Sigmoid colon (tissue), 7 donors: Measurements from ENCODE around the gene AVPR1A. TPM values are rescaled to one million over a fixed set of nuclear protein-coding genes. Genes with fewer than 3 reads are reported as not detected.

Experiments
- DNase-seq: peaks from one replicate; pipeline ENCODE4 v3.0.0-alpha.2; 2019
- H3K27ac ChIP-seq, 4 donors: fragments of 200-600 bp; sonication (generic); one replicate each; pipeline ENCODE4 v1.5.1; 2016 to 2019; ENCODE audit warnings: mild to moderate bottlenecking in 1 of 4
- H3K27me3 ChIP-seq, 3 donors: fragments of 200-600 bp; sonication (generic); one replicate each; pipeline ENCODE4 v1.5.1; 2019; ENCODE audit warnings: mild to moderate bottlenecking in 1 of 3
- H3K36me3 ChIP-seq, 4 donors: fragments of 200-600 bp; sonication (generic); one replicate each; pipeline ENCODE4 v1.5.1; 2016 to 2019
- H3K4me1 ChIP-seq, 4 donors: fragments of 200-600 bp; sonication (generic); one replicate each; pipeline ENCODE4 v1.5.1; 2017 to 2019
- H3K4me3 ChIP-seq, 4 donors: fragments of 200-600 bp; sonication (generic); one replicate each; pipeline ENCODE4 v1.5.1; 2017 to 2019; ENCODE audit warnings: mild to moderate bottlenecking in 2 of 4, moderate library complexity in 1 of 4
- H3K9me3 ChIP-seq, 4 donors: fragments of 200-600 bp in 3 of 4; sonication (generic) in 3 of 4; one replicate each; pipeline versions ENCODE4 v1.5.1 to v1.6.1; 2013 to 2019
- CTCF ChIP-seq, 4 experiments: fragments of 450-650 bp in 3 of 4; fragments of 200-600 bp in 1 of 4; IDR thresholded peaks; one replicate each; pipeline ENCODE4 v1.5.1; 2016 to 2019; ENCODE audit warnings: antibody characterized with exemption in 4 of 4, mild to moderate bottlenecking in 3 of 4, moderate library complexity in 2 of 4
- EP300 ChIP-seq, 4 donors: sonication (generic); formaldehyde crosslinking; IDR thresholded peaks; one replicate each; pipeline ENCODE4 v1.6.1; 2017; ENCODE audit warnings: antibody characterized with exemption in 4 of 4
- POLR2A ChIP-seq, 2 donors: fragments of 450-650 bp; IDR thresholded peaks; one replicate each; pipeline ENCODE4 v1.6.1; 2016; ENCODE audit warnings: antibody characterized with exemption in 2 of 2, mild to moderate bottlenecking in 2 of 2, moderate library complexity in 2 of 2
- POLR2AphosphoS5 ChIP-seq, 4 donors: sonication (generic); formaldehyde crosslinking; IDR thresholded peaks; one replicate each; pipeline ENCODE4 v1.6.1; 2017; ENCODE audit warnings: antibody characterized with exemption in 4 of 4
- WGBS, 2 donors: extraction: QIAGEN DNeasy Blood & Tissue Kit; methylation state at CpG; one replicate each; pipeline ENCODE4 v1.1.7; 2013; 5-methylcytosine and 5-hydroxymethylcytosine counted together
- intact Hi-C: fragments of 100-400 bp; cut with DNase I; formaldehyde crosslinking; loops from one replicate; pipeline ENCODE4 v1.15.1; 2023
- polyA plus RNA-seq, 3 donors: library from polyadenylated mRNA; stranded (reverse); fragments of 200-250 nt; gene quantifications; one replicate each; pipeline ENCODE4 v1.2.3, GENCODE V29; 2013
- total RNA-seq, 4 donors: library from RNA; depleted of rRNA; stranded (reverse); fragments of >200 nt; gene quantifications; one replicate each; pipeline ENCODE4 v1.1.0, GENCODE V29; 2016
- donor health status: healthy with polysubstance abuse.
- donor health status: Bipolar disorder and iron deficiency.
- donor health status: healthy.

AVPR1A gene
- total and polyA plus RNA-seq, 7 donors: 0.23 to 6.6 (median 3.0) TPM; not detected in 1

GRCh38 chr12:63151623-63152320 lies 771 bp upstream of the AVPR1A start:
- no peak for DNase-seq
- WGBS, 2 donors: 2% methylated on average over 26 of the region's 26 CpGs
- Histone ChIP-seq H3K36me3 (no peaks in the 10 kb centered on the region), H3K27me3 (peaks cover 20 to 81% (median 29%) of the 10 kb centered on the region in 3 donors), H3K27ac (peak overlapping the region in 1 of 4 donors; percentile 27), H3K9me3 (no peaks in the 10 kb centered on the region), H3K4me1 (peaks cover 0 to 28% (median 22%) of the 10 kb centered on the region in 4 donors), H3K4me3 (peak overlapping the region in 3 of 4 donors; percentile 31 to 41 (median 40))
- TF ChIP-seq CTCF (IDR thresholded peaks at IDR 0.05): peak in 3 of 4 experiments; percentile 22 to 42 (median 39)
- TF ChIP-seq EP300 (IDR thresholded peaks at IDR 0.05): no peak
- intact Hi-C loops: no loop called here

- Histone ChIP-seq H3K27ac (peak overlapping the region in 2 of 4 donors; percentile 39 to 49), H3K36me3 (no peaks in the 10 kb centered on the region), H3K27me3 (peaks cover 20 to 74% (median 29%) of the 10 kb centered on the region in 3 donors), H3K4me1 (peaks cover 0 to 28% (median 22%) of the 10 kb centered on the region in 4 donors), H3K9me3 (no peaks in the 10 kb centered on the region), H3K4me3 (peak overlapping the region; percentile 4 to 41 (median 36))
- TF ChIP-seq POLR2AphosphoS5 (IDR thresholded peaks at IDR 0.05) (no peak), POLR2A (IDR thresholded peaks at IDR 0.05) (no peak)
- 5 to 13% methylated on average over 75 of the region's 75 CpGs for WGBS, 2 donors
- intact Hi-C loops: no loop called here
- no peak for DNase-seq
These were observed 890 bp downstream of the AVPR1A start for GRCh38 chr12:63149909-63150712.

- 89 to 90% methylated on average over 3 of the region's 3 CpGs for WGBS, 2 donors
- Histone ChIP-seq H3K36me3 (no peaks in the 10 kb centered on the region), H3K9me3 (no peaks in the 10 kb centered on the region), H3K27me3 (peaks cover 0 to 19% (median 4%) of the 10 kb centered on the region in 3 donors), H3K4me3 (no peak overlapping the region), H3K4me1 (no peaks in the 10 kb centered on the region), H3K27ac (no peak overlapping the region)
- intact Hi-C loops: no loop called here
- no peak for DNase-seq
- TF ChIP-seq EP300 (IDR thresholded peaks at IDR 0.05) (no peak), POLR2AphosphoS5 (IDR thresholded peaks at IDR 0.05) (no peak), CTCF (IDR thresholded peaks at IDR 0.05) (no peak), POLR2A (IDR thresholded peaks at IDR 0.05) (no peak)
These were observed 6.4 kb downstream of the AVPR1A start for GRCh38 chr12:63144556-63144955.

- no peaks in the 10 kb centered on the region for H3K9me3 ChIP-seq
- H3K36me3 ChIP-seq: no peaks in the 10 kb centered on the region
- 55 to 78% methylated on average over 4 of the region's 4 CpGs for WGBS, 2 donors
- DNase-seq: no peak
- TF ChIP-seq CTCF (IDR thresholded peaks at IDR 0.05) (no peak), POLR2AphosphoS5 (IDR thresholded peaks at IDR 0.05) (no peak), EP300 (IDR thresholded peaks at IDR 0.05) (no peak), POLR2A (IDR thresholded peaks at IDR 0.05) (no peak)
- intact Hi-C loops: no loop called here
- H3K4me3 ChIP-seq: no peak overlapping the region
- H3K4me1 ChIP-seq: no peaks in the 10 kb centered on the region
- no peak overlapping the region for H3K27ac ChIP-seq
- H3K27me3 ChIP-seq: no peaks in the 10 kb centered on the region
These were observed 12.5 kb downstream of the AVPR1A start for GRCh38 chr12:63138488-63138887.

GRCh38 chr12:63133981-63134380 lies 17.0 kb downstream of the AVPR1A start:
- intact Hi-C loops: no loop called here
- Histone ChIP-seq H3K27me3 (no peaks in the 10 kb centered on the region), H3K4me1 (no peaks in the 10 kb centered on the region), H3K36me3 (no peaks in the 10 kb centered on the region), H3K27ac (no peak overlapping the region), H3K4me3 (no peak overlapping the region), H3K9me3 (no peaks in the 10 kb centered on the region)
- 88 to 90% methylated on average over 4 of the region's 4 CpGs for WGBS, 2 donors
- no peak for TF ChIP-seq POLR2A (IDR thresholded peaks at IDR 0.05)
- TF ChIP-seq CTCF (IDR thresholded peaks at IDR 0.05): no peak
- TF ChIP-seq POLR2AphosphoS5 (IDR thresholded peaks at IDR 0.05): no peak
- TF ChIP-seq EP300 (IDR thresholded peaks at IDR 0.05): no peak
- DNase-seq: no peak
